ENCODE measurements around the gene HORMAD2.

The HORMAD2 gene

GRCh38 chr22:30105483-30105882 lies 25.2 kb downstream of the HORMAD2 start:
- DNase-seq (ENCODE audit: low read depth): no peak

- DNase-seq (ENCODE audit: low read depth): no peak
Measured at GRCh38 chr22:30113494-30113893, 33.2 kb downstream of the HORMAD2 start.

- DNase-seq (ENCODE audit: low read depth): no peak
Measured at GRCh38 chr22:30114361-30114760, 34.1 kb downstream of the HORMAD2 start.

DNA sequence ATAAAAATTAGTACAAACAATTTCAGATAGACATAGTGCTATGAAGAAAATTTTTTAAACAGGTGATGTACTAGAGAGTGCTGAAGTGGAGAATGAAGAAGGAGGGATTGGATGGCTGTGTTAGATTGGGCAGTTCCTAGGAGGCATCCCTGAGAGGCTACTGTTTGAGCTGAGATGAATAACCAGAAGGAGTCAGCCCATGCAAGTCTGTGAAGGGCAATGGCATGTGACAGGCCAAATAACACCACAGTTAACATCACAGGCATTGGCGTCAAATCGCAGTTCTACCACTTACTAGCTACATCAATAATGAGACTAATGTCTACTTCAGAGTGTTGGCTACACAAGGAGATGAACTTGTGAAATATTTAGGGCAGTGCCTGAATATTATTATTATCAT lies 35.4 kb downstream of the HORMAD2 start:
- no peak for DNase-seq (ENCODE audit: low read depth)

- no peak for DNase-seq (ENCODE audit: low read depth)
Measured at GRCh38 chr22:30116362-30117117, 36.3 kb downstream of the HORMAD2 start.

DNA sequence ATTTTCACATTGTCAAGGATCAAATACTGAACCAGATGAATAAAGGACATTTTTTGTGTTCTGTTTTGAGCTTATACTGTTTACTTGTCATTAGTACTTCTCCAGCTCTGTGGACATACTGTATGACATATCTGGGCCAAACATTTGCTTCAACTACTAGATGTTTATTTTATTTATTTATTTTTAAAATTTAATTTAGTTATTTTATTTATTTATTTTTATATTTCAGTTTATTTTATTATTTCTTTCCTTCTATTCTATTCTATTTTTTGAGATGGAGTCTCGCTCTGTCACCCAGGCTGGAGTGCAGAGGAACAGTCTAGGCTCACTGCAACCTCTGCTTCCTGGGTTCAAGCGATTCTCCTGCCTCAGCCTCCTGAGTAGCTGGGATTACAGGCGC lies 37.0 kb downstream of the HORMAD2 start:
- DNase-seq (ENCODE audit: low read depth): no peak

- DNase-seq (ENCODE audit: low read depth): no peak
Measured at GRCh38 chr22:30118291-30118690, 38.0 kb downstream of the HORMAD2 start.

DNA sequence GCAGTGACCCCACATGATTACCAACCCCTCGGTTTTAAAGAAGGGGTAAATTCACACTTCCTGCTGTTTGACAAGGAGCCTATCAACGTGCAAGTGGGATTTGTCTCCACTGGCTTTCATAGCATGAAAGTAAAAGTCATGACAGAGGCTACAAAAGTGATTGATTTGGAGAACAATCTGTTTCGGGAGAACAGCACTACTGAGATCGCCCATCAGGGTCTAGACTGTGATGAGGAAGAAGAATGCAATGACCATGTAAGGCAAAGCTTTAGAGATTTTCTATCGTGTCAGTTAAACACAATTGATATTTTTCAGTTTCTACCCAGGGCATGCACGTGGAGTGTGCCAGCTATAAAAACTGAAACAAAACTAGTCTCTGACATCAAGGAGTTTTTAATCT lies 41.7 kb downstream of the HORMAD2 start:
- no peak for DNase-seq (ENCODE audit: low read depth)

- no peak for DNase-seq (ENCODE audit: low read depth)
Measured at GRCh38 chr22:30123463-30123862, 43.2 kb downstream of the HORMAD2 start.

DNA sequence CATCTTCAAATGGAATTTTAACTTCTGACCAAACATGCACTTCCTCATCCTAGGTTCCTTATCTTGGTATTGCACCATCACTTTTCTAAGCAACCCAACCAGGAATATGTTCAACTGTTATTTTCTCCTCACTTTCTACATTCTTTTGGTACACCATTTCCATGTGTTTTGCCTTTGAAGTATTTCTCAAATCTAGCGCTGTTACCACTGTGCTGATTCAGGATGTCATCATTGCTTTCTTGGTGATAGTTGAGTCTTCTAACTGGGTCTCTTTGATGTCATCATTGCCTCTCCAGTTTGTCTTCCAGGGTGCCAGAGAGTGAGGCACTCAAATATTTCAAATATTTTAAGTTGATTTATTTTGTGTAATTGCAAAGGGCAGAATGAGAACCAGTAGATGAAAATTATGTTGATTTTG lies 47.5 kb downstream of the HORMAD2 start:
- no peak for DNase-seq (ENCODE audit: low read depth)

- no peak for DNase-seq (ENCODE audit: low read depth)
Measured at GRCh38 chr22:30128511-30128910, 48.2 kb downstream of the HORMAD2 start.

DNA sequence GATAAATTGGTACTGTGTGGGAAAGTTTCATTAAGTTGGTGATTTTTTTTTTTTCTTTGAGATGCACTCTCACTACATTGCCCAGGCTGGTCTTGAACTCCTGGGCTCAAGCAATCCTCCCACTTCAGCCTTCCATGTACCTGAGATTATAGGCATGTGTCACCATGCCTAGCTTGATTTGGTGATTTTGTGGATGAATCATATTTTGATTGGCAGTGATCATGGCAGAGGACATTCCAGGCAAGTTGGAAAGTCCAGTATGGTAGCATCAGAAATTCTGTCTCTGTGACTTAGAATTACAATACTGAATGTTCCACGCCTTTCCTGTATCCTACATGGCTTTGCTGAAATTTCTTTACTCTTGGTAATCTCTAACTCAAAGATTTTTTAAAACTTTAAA lies 49.4 kb downstream of the HORMAD2 start:
- DNase-seq (ENCODE audit: low read depth): no peak

GRCh38 chr22:30132290-30132996 lies 52.2 kb downstream of the HORMAD2 start:
- DNase-seq (ENCODE audit: low read depth): no peak

GRCh38 chr22:30140414-30140813 lies 60.1 kb downstream of the HORMAD2 start:
- no peak for DNase-seq (ENCODE audit: low read depth)

GRCh38 chr22:30143265-30143664 lies 63.0 kb downstream of the HORMAD2 start:
- DNase-seq (ENCODE audit: low read depth): no peak

DNA sequence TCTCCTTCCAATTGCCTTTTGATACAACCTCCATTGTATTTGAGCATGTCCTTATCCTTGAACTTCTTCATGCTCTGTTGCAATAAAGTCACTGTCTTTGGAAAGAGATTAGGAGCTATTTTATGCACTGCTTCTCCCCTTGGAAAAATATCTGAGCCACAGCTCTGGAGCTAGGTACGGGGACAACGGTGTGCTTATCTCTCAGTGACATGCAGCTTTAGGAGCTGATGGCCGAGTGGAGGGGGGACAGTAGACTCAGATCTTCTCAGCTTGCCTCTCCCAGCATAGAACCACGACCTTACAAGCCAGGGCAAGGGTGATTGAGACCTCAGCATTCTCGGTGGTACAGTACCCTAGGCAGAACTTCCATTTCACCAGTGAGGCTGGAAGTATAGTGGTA lies 64.1 kb downstream of the HORMAD2 start:
- DNase-seq (ENCODE audit: low read depth): no peak

- DNase-seq (ENCODE audit: low read depth): no peak
Measured at GRCh38 chr22:30150212-30150611, 69.9 kb downstream of the HORMAD2 start.

- no peak for DNase-seq (ENCODE audit: low read depth)
Measured at GRCh38 chr22:30158277-30158676, 78.0 kb downstream of the HORMAD2 start.

- DNase-seq (ENCODE audit: low read depth): no peak
Measured at GRCh38 chr22:30158744-30159500, 78.7 kb downstream of the HORMAD2 start.

- no peak for DNase-seq (ENCODE audit: low read depth)
Measured at GRCh38 chr22:30159561-30160353, 79.5 kb downstream of the HORMAD2 start.

- no peak for DNase-seq (ENCODE audit: low read depth)
Measured at GRCh38 chr22:30161051-30161469, 80.8 kb downstream of the HORMAD2 start.

DNA sequence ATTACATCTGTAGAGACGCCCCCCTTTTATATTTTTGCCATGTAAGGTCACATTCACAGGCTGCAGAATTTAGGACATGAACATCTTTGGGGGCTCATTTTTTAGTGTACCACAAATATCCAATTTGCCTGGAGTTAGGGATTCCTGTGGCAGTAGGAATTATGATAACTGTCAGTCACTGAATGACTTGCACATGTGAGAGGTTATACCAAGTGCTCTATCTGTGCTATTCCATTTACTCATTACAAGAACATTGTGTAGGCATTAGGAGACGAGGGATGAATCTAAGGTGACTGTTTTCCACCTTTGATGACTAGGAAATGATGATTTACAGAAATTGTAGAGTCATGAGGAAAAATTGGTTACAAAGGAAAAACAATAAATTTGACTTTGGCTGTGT lies 87.0 kb downstream of the HORMAD2 start:
- no peak for DNase-seq (ENCODE audit: low read depth)

Data from stimulated activated CD8-positive, alpha-beta memory T cell treated with anti-CD3 and anti-CD28 coated beads, Interleukin-12 subunit alpha, Interleukin-12 subunit beta, amount 100 ng/mL, for 4 hours (primary cell).